HG03097 (cell line): ENCODE measurements around the gene MAP3K7.

Source experiments
- ATAC-seq: cut with Tn5 transposase; IDR thresholded peaks from one replicate; pipeline ENCODE4 v1.9.1; 2021; ENCODE audit not compliant: unreplicated experiment, low FRiP score

Gene MAP3K7

DNA sequence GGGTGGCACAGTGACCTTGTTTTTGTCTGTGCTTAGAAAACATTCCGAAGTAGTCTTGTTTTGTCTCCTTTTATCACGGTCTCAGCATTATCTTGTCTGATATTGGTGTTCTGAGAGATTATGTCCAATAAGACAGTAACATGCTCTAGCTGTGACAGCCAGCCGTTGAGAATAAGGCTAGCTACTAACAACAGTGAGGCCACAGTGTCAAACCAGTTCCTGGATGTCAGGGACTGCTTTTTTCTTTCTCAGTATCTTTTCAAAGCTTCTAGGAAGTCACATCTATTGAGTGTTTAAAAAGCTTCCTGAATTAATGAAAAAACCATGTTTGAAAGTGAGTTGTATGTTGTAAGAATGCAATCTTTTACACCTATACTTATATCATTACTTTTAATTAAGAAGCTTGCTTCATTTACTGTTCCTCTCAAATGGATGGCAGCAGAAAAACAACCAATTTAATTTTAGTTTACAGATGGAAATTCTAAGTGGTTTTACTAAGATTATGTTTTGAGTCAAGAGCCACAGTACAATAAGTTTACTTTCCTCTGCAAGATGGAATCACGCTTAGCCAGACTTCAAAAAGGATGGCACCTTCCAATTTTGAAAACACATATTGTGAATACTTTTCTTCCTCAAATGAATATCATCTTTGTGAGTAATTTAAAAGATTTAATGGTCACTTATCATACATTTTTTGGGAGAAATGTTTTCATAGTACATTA lies 53.1 kb downstream of the MAP3K7 start:
- ATAC-seq: no peak

DNA sequence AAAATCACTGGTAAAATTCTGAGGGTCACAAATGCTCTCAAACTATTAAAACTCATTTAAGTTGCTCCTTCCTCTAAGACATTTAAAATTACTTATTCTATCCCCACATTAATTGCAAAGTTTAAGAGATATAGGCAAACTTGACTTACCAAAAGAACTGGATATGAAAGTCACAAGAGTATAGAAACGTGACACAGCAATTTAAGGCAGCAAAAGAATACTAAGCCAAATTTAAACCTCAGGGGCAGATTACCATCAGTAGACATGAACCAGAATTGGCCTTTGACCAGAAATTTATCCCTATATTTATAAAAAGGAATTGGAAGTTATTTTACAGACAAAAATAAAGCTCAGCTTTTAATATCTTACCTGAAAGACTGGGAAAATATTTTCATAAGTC lies 56.0 kb downstream of the MAP3K7 start:
- ATAC-seq: no peak

DNA sequence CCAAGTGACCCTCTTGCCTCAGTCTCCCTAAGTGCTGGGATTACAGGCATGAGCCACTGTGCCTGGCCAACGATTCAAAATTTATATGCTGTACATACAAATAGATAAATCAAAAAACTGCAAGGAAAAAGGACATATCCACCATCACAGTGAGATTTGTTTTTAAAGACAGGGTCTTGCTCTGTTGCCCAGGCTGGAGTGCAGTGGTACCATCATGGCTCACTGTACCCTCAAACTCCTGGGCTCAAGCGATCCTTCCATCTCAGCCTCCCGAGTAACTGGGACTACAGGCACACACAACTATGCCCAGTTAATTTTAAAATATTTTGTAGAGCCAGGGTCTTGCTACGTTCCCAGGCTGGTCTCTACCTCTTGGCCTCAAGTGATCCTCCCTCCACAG lies 61.5 kb downstream of the MAP3K7 start:
- no peak for ATAC-seq

DNA sequence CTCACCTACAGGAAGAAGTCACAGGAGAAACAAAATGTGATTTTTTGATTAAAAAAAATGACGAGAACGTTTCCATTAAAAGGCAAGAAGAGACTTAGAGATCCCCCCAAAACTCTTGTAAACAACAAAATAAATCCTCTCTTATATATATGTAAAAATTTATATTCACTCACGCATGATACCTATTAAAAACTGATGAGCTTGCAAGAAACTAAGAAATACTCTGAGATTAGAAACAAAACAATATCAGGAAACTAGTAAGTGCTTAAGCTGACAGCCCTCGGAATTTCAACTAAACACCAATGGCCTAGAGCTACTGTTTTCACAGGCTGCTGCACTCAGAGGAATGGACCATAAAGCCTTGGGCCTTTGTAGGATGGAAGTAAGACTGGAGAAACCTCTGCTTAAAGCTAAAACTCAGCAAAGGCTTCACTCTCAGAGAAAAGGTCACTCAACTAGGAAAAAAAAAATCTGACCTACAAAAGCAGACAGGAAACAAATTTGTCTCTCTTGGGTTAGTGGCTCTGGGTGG lies 63.0 kb downstream of the MAP3K7 start:
- ATAC-seq: no peak

DNA sequence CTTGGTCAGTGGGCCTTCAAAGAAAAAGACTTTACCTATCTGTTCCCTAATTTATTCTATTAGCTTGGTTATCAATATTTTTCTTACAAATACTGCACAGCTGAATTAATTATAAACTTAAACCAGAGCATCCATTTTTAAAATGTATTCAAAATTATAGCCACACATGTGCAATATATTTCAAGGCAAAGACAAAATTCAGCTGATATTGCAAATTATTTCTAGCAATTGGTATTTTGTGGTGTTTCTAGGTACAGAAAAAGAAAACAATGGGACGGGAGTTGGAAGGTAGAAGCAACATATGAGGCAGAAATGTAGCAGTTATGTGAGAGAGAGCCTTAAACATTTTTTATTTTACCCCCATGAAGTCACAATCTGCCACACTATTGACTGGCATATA lies 64.9 kb downstream of the MAP3K7 start:
- ATAC-seq: no peak

DNA sequence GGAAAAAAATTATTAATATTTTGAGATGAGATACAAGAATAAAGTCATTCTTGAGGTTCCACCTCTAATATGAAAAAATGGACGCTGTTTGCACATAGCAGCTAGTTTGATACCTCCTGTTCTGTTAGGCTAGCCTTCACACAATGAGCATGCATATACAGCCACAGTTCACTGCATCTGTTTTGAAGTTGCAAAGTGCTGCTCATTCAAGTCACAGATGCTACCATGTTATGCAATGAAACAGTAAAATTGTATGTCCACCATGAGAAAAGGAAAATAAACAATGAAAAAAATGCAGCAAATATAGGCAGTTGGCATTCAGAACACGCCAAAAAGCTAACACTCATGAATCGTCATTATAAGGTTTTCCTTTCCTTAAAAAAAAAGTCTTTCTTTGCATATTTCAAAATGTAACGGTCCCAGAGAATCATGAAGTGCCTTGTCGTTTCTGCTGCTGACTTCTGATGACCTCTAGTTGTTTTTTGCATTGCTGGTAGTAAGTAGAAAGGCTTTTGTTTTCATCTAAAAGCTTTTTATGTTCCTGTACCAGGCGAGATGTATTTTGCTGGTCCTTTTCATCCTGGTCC lies 70.7 kb downstream of the MAP3K7 start:
- ATAC-seq: no peak

DNA sequence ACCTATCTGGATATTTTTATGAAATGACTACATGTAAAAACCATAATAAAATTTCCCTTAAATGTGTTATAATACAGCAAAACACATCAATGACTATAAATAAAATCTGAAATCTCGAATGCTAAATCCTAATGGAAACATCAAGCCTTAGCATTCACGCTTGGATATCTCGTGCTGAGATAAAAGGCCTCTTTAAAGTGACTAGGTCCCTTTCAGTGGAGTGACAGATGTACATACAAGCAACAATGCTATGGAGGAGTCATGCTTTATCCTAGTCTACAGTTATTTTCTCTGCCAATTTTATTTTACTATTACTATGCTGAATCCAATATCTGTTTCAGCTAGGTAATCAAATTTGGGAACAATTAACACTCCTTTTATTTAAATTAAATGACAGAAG lies 72.4 kb downstream of the MAP3K7 start:
- no peak for ATAC-seq

DNA sequence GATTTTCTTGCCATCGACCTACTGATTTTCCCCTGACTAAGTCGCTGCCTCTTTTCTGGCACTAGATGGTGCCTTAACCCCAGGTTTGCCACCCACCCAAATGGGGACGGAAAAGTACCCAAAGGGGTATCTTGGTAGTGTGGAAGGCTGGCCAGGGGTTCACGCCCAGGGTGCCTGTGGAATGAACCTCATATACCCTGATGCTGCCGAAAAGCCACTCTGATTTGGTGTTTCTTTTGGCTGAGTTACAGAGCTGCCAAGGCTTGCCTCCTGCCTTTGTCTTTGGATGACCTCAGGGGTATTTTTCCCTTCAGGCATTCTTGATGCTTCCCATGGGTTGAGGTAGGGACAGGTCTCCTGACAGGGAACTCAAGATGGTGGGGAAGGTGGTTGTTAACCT lies 78.1 kb downstream of the MAP3K7 start:
- ATAC-seq: no peak

DNA sequence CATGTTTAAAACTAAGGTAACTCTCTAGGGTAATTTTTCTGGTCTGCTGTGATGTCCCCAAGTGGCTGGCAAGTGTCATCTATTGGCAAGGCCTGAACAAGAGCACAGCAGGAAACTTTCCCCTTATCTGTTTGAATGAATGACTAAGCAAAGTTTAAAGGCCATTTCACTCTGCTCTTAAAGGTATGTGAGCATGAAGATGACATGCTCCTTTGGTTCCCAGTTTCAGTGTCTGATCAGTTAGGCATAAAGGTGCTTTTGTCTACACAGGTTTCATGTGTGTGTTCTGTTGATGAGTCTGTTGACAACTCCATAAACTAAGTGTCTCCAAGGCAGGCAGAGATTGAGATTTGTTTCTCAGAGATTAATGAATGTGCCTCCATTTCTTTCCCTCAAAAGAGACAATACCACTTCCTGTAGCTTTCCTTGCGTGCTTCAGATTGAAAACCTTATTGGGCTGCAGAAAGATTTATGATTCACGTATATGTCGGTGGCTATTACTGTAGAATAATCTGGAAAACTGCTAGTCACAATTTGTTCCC lies 83.9 kb downstream of the MAP3K7 start:
- ATAC-seq: no peak

DNA sequence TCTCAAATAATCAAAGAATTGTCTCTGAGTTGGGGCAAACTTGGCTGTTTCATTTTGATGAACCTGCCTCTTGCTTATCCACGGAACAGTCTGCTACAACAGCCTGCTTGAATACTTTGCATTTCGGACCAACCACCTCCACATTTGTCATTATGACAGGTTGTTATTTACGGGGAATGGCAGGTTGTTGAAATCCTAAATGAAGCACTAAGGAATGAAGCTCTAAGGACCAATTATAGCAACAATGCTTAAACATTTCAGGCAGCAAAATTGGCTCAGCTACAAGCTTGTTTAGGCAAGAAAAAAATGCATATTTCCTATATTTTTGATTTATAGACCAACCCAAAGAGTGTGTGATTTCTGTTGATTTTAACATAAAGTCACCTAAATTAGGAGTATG lies 84.5 kb downstream of the MAP3K7 start:
- ATAC-seq: no peak

DNA sequence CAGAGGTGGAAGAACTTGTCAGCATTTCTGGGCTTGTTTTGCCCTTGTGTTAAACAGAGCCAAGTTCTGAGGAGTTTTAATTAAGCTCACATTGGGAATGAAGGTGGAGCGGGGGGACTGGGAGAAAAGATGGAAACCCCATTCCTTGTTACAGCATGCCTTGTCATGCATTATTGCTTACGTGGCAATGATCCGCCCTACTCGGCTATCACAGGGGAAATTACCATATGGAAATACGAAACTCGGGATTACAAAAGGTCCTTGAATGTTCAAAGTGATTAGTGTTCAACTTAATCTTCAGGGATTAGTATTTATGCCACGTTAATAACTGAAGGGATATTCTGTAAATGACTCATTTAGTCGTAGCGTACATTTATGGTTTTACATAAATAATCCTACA lies 86.4 kb downstream of the MAP3K7 start:
- ATAC-seq: no peak

DNA sequence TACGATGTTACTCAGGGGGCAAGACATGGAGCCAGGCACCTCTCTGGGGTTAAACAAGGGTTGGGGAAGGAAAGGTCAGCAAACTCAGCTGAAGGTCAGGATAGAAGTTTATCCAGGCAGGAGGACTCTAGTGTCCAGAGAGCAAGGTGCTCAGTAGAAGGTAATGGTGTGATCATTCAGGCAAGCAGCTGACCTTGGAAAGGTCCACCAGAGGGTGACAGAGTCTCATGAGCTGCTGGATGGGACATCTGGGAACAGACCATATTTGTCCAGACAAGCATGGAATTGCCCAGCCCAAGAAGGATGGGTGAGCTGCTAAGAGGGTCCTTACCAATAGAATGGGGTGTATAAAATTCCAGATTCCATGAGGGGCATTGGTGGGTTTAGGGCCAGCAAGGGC lies 89.5 kb downstream of the MAP3K7 start:
- ATAC-seq: no peak

DNA sequence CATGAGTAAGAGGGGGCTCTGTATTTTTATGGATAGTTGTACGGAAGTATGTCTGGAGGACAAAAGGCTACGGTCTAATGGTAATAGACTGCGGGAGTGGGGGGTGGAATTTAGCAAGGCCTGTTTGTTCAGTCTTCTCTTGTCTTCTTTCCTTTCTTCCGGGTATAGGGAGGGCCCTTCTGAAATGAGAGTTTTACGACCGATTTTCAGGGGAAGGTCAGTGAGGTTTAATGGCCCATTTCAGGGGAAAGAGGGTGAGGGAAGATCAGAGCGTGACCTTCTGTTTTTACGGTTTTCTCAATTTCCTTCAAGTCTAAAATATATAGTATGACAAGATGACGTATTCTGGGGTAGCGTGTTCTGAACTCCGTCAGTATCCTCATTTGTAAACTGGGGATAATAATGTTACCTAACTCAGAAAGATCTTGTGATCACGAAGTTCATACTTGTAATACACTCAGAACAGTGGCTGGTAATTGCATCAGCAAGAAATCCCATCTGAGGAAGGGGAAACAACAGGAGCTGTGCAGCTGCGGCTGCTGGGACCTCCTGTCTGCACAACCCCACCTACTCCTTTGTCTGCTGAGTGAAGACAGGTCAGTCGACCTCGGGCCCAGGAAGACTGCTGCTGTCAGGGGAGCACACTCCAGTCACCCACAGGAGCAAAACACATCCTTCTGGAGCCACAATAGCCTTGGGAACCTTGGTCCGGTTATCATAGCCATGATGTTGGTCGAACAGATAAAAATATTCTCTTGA lies 90.4 kb downstream of the MAP3K7 start:
- no peak for ATAC-seq

DNA sequence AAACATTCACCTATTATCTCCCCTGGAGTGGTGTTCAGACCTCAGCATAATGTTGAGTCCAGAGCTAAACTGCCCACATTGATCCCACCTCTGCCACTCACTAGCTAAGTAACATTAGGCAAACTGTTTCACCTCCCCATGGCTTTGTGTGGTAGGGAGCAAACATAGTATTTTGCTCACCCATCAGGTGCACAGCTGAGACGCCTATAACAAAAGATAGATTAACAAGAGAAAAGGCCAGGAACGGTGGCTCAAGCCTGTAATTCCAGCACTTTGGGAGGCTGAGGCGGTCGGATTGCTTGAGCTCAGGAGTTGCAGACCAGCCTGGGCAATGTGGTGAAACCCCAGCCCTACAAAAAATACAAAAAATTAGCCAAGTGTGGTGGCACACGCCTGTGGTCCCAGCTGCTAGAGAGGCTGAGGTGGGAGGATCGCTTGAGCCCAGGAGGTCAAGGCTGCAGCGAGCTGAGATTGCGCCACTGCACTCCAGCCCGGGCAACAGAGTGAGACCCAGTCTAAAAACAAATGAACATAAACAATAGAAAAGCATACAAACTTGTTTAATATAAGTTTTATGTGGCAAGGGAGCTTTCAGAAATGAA lies 91.6 kb downstream of the MAP3K7 start:
- ATAC-seq: no peak

DNA sequence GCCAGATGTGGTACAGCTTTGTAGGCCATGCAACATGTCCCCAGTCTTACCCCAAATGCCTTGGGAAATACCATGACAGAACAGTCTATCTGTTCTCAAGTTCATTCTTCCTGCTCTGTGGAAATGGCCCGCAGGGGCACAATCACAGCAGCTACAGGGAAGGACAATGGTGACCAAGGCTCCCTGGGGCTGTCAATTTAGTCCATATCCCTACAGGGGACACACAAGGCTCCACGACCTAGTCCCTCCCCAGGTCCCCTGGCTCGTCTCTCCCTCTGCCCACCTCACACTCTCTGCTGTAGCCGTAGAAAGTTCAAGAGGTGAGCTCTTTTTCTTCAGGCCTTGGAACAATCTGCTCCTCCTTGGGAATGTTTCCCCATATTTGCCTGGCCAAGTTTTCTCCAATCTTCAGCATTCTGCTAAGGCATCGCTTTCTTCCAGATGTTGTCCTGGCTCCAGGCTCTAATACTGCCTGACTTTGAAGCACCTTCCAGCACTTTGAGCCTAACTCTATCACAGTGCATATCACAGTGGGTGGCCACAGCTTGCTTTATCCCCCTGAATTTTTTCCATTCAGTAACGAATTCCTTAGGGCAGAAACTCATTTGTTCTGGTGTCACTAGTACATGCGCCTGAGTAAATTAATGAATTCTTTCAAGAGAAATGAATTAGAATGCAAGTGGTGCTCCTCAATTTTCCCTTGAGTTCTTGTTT lies 92.6 kb downstream of the MAP3K7 start:
- ATAC-seq: no peak

DNA sequence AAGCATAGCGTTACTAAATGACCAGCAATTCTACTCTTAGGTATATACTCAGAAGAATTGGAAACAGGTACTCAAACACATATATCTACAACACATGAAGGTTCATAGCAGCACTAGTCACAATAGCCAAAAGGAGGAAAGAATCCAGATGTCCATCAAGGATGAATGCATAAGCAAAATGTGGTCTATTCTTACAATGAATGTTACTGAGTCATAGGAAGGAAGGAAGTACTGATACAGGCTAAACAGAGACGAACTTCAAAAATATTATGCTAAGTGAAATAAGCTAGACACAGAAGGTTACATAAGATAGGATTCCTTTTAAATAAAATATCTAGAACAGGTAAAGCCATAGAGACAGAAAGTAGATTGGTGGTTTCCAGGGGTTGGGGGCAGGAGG lies 93.5 kb downstream of the MAP3K7 start:
- ATAC-seq: no peak

DNA sequence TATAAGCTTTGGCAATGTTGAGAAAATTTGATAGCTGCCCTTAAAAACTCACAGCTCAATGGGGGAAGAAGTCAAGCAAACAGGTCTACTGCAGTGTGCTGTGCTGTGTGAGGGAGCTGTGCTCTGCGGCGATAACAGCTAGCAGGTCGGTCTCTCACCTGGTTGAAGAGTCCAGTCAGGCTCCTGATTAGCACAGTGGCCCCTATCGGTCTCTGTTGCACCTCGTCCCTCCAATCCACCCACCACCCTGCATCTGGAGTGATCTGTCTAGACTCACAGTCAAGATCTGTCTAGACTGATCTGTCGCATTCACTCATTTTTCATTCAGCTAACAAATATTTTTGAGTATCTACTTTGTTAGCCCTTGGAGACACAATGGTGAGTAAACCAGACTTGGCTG lies 94.1 kb downstream of the MAP3K7 start:
- ATAC-seq: no peak

DNA sequence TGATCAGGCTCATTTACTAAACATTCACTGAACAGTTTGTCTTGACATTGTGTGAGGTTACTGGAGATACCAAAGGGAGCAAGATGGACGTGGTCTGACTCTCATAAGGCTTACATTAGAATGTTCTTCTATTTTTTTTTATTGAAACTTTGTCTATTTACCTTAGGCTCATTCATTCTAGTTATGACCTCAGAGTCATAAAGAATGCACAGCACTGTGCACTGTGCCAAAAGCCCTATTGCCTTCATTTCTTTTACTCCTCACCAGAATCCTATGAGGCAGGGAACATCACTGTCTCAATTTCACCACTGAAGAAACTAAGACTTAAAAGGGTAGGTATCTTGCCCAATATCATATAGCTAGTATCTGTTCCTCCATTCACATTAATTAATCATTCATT lies 94.5 kb downstream of the MAP3K7 start:
- ATAC-seq: no peak

DNA sequence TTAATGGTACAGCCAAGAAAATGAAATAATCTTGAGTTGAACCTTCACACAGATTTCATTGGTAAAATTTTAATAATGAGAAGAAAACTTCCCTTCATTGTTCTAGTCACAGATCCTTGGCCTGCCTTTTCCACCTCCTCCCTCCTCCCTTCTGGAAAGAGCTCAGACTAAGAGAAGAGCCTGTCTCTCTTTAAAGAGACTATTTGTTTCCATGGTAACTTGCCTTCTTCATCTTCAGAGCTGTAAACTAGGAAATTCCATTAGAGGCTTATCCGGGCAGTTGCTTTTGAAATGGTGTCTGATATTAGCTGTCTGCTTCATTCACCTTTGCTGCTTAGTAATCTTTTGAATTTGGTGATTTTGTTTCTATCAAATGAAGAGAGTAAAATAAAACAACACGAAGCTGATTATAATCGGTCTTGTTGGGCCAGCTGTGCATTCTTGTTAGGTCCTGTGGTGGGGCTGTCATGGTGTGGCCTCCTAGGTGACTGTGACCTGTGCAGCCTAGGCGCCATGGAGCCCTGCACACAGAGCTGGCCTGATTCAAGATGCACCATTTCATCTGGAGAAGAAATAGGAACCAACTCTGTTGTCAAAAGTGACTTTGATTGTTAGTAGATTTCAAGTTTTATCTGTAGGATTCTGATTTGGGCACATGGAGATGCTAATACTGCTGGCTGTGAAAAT lies 96.7 kb downstream of the MAP3K7 start:
- no peak for ATAC-seq

DNA sequence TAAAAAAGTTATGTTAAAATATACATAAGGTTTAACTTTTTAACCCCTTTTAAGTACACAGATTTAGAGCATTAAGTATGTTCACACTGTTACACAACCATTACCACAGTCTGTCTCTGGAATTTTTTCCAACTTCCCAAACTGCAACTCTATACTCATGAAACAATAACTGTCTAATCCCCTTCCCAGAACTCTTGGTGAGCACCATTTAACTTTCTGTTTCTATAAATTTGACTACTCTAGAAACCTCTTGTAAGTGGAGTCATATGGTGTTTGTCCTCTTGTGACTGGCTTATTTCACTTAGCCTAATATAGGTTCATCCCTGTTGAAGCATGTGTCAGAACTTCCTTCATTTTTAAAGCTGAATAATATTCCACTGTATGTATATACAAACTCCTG lies 98.1 kb downstream of the MAP3K7 start:
- ATAC-seq: no peak
